Liver (tissue), 9 donors: ENCODE results near the gene CSMD2. TPM values are rescaled to one million over a fixed set of nuclear protein-coding genes. Genes with fewer than 3 reads are reported as not detected.

Experiments
- DNase-seq: peaks from one replicate; pipeline ENCODE4 v3.0.0-alpha.2; 2017; ENCODE audit warnings: low spot score
- H3K27ac ChIP-seq, 2 donors: one replicate each; pipeline ENCODE4 v1.7.0; 2013; ENCODE audit warnings: inconsistent platforms in 2 of 2, low read length in 2 of 2, control low read depth in 1 of 2, low read depth in 1 of 2, mild to moderate bottlenecking in 1 of 2
- H3K27me3 ChIP-seq, 4 donors: one replicate each; pipeline versions ENCODE4 v1.6.1 to v1.7.0; 2013; ENCODE audit warnings: low read length in 3 of 4, inconsistent platforms in 1 of 4, mild to moderate bottlenecking in 1 of 4, moderate library complexity in 1 of 4; ENCODE audit not compliant: control insufficient read depth in 4 of 4, insufficient read depth in 4 of 4
- H3K36me3 ChIP-seq, 4 donors: one replicate each; pipeline versions ENCODE4 v1.6.1 to v1.7.0; 2013; ENCODE audit warnings: low read length in 3 of 4, mild to moderate bottlenecking in 3 of 4, low read depth in 1 of 4, moderate library complexity in 1 of 4; ENCODE audit not compliant: control insufficient read depth in 4 of 4, insufficient read depth in 3 of 4
- H3K4me1 ChIP-seq, 4 donors: one replicate each; pipeline versions ENCODE4 v1.6.1 to v1.7.0; 2013; ENCODE audit warnings: low read length in 3 of 4, mild to moderate bottlenecking in 3 of 4, moderate library complexity in 1 of 4; ENCODE audit not compliant: control insufficient read depth in 4 of 4, insufficient read depth in 4 of 4
- H3K4me3 ChIP-seq, 3 donors: one replicate each; pipeline versions ENCODE4 v1.6.1 to v1.7.0; 2013; ENCODE audit warnings: low read length in 3 of 3, control low read depth in 1 of 3, low read depth in 1 of 3, mild to moderate bottlenecking in 1 of 3
- H3K9ac ChIP-seq, 2 donors: one replicate each; pipeline ENCODE4 v1.7.0; 2013; ENCODE audit warnings: low read length in 2 of 2, mild to moderate bottlenecking in 2 of 2, moderate library complexity in 2 of 2, control low read depth in 1 of 2, low read depth in 1 of 2
- H3K9me3 ChIP-seq, 4 donors: one replicate each; pipeline versions ENCODE4 v1.6.1 to v1.7.0; 2013; ENCODE audit warnings: low read length in 3 of 4; ENCODE audit not compliant: control insufficient read depth in 4 of 4
- ATF3 ChIP-seq: IDR thresholded peaks from 2 replicates; pipeline ENCODE4 v1.6.1; 2016; ENCODE audit warnings: antibody characterized with exemption
- CTCF ChIP-seq: fragments of 150-350 bp; IDR thresholded peaks from 2 replicates; pipeline ENCODE4 v1.5.1; 2017; ENCODE audit warnings: improper control_type of control experiment, low read depth, low read length; ENCODE audit not compliant: missing input control
- EGR1 ChIP-seq, 2 donors: IDR thresholded peaks; 2 replicates each; pipeline ENCODE4 v1.6.1; 2016 to 2018; ENCODE audit warnings: antibody characterized with exemption in 2 of 2, low read depth in 2 of 2
- FOXA1 ChIP-seq: IDR thresholded peaks from 2 replicates; pipeline ENCODE4 v1.6.1; 2016; ENCODE audit warnings: antibody characterized with exemption
- FOXA2 ChIP-seq: IDR thresholded peaks from 2 replicates; pipeline ENCODE4 v1.6.1; 2016; ENCODE audit warnings: antibody characterized with exemption
- GABPA ChIP-seq, 2 donors: IDR thresholded peaks in 1 of 2; conservative IDR thresholded peaks in 1 of 2; 2 replicates each; pipeline ENCODE4 v1.6.1; 2016; ENCODE audit warnings: antibody characterized with exemption in 2 of 2, mild to moderate bottlenecking in 1 of 2, moderate library complexity in 1 of 2
- HNF4G ChIP-seq: IDR thresholded peaks from 2 replicates; pipeline ENCODE4 v1.6.1; 2016; ENCODE audit warnings: antibody characterized with exemption
- JUND ChIP-seq, 2 donors: IDR thresholded peaks; 2 replicates each; pipeline ENCODE4 v1.6.1; 2016; ENCODE audit warnings: antibody characterized with exemption in 2 of 2
- NR2F2 ChIP-seq: IDR thresholded peaks from 2 replicates; pipeline ENCODE4 v1.6.1; 2016; ENCODE audit warnings: antibody characterized with exemption
- RAD21 ChIP-seq, 2 donors: IDR thresholded peaks; 2 replicates each; pipeline ENCODE4 v1.6.1; 2016; ENCODE audit warnings: antibody characterized with exemption in 2 of 2, mild to moderate bottlenecking in 2 of 2
- RXRA ChIP-seq, 2 donors: IDR thresholded peaks; 2 replicates each; pipeline ENCODE4 v1.6.1; 2017 to 2018; ENCODE audit warnings: antibody characterized with exemption in 2 of 2, mild to moderate bottlenecking in 1 of 2
- SP1 ChIP-seq: IDR thresholded peaks from 2 replicates; pipeline ENCODE4 v1.6.1; 2018; ENCODE audit warnings: antibody characterized with exemption, mild to moderate bottlenecking
- TAF1 ChIP-seq: conservative IDR thresholded peaks from 2 replicates; pipeline ENCODE4 v1.6.1; 2016; ENCODE audit warnings: antibody characterized with exemption, mild to moderate bottlenecking
- YY1 ChIP-seq: IDR thresholded peaks from 2 replicates; pipeline ENCODE4 v1.6.1; 2016; ENCODE audit warnings: antibody characterized with exemption, mild to moderate bottlenecking
- ZBTB33 ChIP-seq: IDR thresholded peaks from 2 replicates; pipeline ENCODE4 v1.6.1; 2016; ENCODE audit warnings: antibody characterized with exemption
- WGBS: extraction: QIAGEN DNeasy Blood & Tissue Kit; methylation state at CpG from one replicate; pipeline ENCODE4 v1.1.7; 2013; 5-methylcytosine and 5-hydroxymethylcytosine counted together
- polyA plus RNA-seq, 2 donors: library from polyadenylated mRNA; stranded (reverse) in 1 of 2; unstranded in 1 of 2; fragments of 200-250 nt in 1 of 2; fragments of >200 nt in 1 of 2; fragmentation: Nextera tagmentation in 1 of 2; extraction: Ambion mirVana in 1 of 2; gene quantifications; one replicate each; pipeline versions ENCODE4 v1.2.1 to v1.2.3, GENCODE V29; 2013 to 2015
- total RNA-seq, 2 donors: library from RNA; depleted of rRNA; stranded (reverse); fragments of >200 nt; gene quantifications; one replicate each; pipeline ENCODE4 v1.2.3, GENCODE V29; 2014
- TF ChIP-seq, protein P1 (sequence below): IDR thresholded peaks from 2 replicates; pipeline ENCODE4 v1.6.1; 2016; ENCODE audit warnings: antibody characterized with exemption
- TF ChIP-seq, protein P2 (sequence below): IDR thresholded peaks from 2 replicates; pipeline ENCODE4 v1.6.1; 2016; ENCODE audit warnings: antibody characterized with exemption, mild to moderate bottlenecking
- donor health status: healthy.
- donor health status: healthy.
- donor health status: healthy.
- donor health status: healthy.
- donor health status: healthy.

Gene CSMD2
- total and polyA plus RNA-seq, 4 donors: 0.08 to 0.09 TPM; not detected in 2

- no peak overlapping the region for H3K27ac ChIP-seq
- no peaks in the 10 kb centered on the region for H3K36me3 ChIP-seq
- H3K4me1 ChIP-seq: no peaks in the 10 kb centered on the region
- H3K4me3 ChIP-seq: no peak overlapping the region
- DNase-seq: no peak
- no peaks in the 10 kb centered on the region for H3K27me3 ChIP-seq
- TF ChIP-seq HNF4G (no peak), ATF3 (no peak), RXRA (IDR thresholded peaks at IDR 0.05) (no peak), CTCF (no peak), SP1 (no peak), GABPA (IDR thresholded peaks at IDR 0.05 in 1 of 2, conservative IDR thresholded peaks at IDR 0.05 in 1 of 2) (no peak), FOXA1 (no peak), RAD21 (IDR thresholded peaks at IDR 0.05) (no peak), ZBTB33 (no peak), NR2F2 (no peak), FOXA2 (no peak), EGR1 (IDR thresholded peaks at IDR 0.05; ENCODE audit: low read depth in 2 of 2) (no peak), YY1 (no peak)
- TF ChIP-seq, protein P1, sequence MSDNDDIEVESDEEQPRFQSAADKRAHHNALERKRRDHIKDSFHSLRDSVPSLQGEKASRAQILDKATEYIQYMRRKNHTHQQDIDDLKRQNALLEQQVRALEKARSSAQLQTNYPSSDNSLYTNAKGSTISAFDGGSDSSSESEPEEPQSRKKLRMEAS: no peak
- TF ChIP-seq, protein P2, sequence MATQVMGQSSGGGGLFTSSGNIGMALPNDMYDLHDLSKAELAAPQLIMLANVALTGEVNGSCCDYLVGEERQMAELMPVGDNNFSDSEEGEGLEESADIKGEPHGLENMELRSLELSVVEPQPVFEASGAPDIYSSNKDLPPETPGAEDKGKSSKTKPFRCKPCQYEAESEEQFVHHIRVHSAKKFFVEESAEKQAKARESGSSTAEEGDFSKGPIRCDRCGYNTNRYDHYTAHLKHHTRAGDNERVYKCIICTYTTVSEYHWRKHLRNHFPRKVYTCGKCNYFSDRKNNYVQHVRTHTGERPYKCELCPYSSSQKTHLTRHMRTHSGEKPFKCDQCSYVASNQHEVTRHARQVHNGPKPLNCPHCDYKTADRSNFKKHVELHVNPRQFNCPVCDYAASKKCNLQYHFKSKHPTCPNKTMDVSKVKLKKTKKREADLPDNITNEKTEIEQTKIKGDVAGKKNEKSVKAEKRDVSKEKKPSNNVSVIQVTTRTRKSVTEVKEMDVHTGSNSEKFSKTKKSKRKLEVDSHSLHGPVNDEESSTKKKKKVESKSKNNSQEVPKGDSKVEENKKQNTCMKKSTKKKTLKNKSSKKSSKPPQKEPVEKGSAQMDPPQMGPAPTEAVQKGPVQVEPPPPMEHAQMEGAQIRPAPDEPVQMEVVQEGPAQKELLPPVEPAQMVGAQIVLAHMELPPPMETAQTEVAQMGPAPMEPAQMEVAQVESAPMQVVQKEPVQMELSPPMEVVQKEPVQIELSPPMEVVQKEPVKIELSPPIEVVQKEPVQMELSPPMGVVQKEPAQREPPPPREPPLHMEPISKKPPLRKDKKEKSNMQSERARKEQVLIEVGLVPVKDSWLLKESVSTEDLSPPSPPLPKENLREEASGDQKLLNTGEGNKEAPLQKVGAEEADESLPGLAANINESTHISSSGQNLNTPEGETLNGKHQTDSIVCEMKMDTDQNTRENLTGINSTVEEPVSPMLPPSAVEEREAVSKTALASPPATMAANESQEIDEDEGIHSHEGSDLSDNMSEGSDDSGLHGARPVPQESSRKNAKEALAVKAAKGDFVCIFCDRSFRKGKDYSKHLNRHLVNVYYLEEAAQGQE: no peak
- H3K9ac ChIP-seq: no peak overlapping the region
- no peaks in the 10 kb centered on the region for H3K9me3 ChIP-seq
- WGBS: 70% methylated on average over 6 of the region's 6 CpGs
Observed at GRCh38 chr1:33661811-33662454, 503.1 kb downstream of the CSMD2 start.

GRCh38 chr1:33660956-33661355, 504.1 kb downstream of the CSMD2 start:
- TF ChIP-seq NR2F2 (no peak), JUND (IDR thresholded peaks at IDR 0.05) (no peak), GABPA (IDR thresholded peaks at IDR 0.05 in 1 of 2, conservative IDR thresholded peaks at IDR 0.05 in 1 of 2) (no peak), HNF4G (no peak), ATF3 (no peak), TAF1 (no peak), YY1 (no peak), RAD21 (IDR thresholded peaks at IDR 0.05) (no peak), FOXA1 (no peak)
- 84% methylated on average over 8 of the region's 8 CpGs for WGBS

More at GRCh38 chr1:33660956-33661355, 504.1 kb downstream of the CSMD2 start:
- Histone ChIP-seq H3K27ac (no peak overlapping the region), H3K27me3 (no peaks in the 10 kb centered on the region), H3K4me3 (no peak overlapping the region), H3K4me1 (no peaks in the 10 kb centered on the region), H3K9me3 (no peaks in the 10 kb centered on the region), H3K9ac (no peak overlapping the region), H3K36me3 (no peaks in the 10 kb centered on the region)
- DNase-seq: no peak
